Muscle of leg (tissue), 11 donors: Measurements from ENCODE around the gene EIF5. TPM values are rescaled to one million over a fixed set of nuclear protein-coding genes. Genes with fewer than 3 reads are reported as not detected.

ENCODE experiments used
- DNase-seq: peaks from one replicate; pipeline ENCODE4 v3.0.0; 2013
- H3K27ac ChIP-seq: one replicate; pipeline ENCODE4 v1.5.1; 2013; ENCODE audit warnings: mild to moderate bottlenecking, low read length, control low read depth
- H3K27me3 ChIP-seq: one replicate; pipeline ENCODE4 v1.6.1; 2013; ENCODE audit warnings: low read length; ENCODE audit not compliant: control insufficient read depth, insufficient read depth
- H3K36me3 ChIP-seq: one replicate; pipeline ENCODE4 v1.6.1; 2013; ENCODE audit warnings: low read length; ENCODE audit not compliant: control insufficient read depth, insufficient read depth
- H3K4me1 ChIP-seq: one replicate; pipeline ENCODE4 v1.6.1; 2013; ENCODE audit warnings: low read length; ENCODE audit not compliant: control insufficient read depth, insufficient read depth
- H3K4me3 ChIP-seq: one replicate; pipeline ENCODE4 v1.5.1; 2013; ENCODE audit warnings: low read length, control low read depth
- H3K9me3 ChIP-seq: replicated peaks from 2 replicates; pipeline ENCODE4 v1.6.1; 2013; ENCODE audit warnings: low read depth, low read length; ENCODE audit not compliant: control insufficient read depth
- WGBS: methylation state at CpG from one replicate; pipeline ENCODE4 v1.1.5; 2013; ENCODE audit warnings: missing lambda C conversion rate; ENCODE audit not compliant: insufficient coverage; 5-methylcytosine and 5-hydroxymethylcytosine counted together
- polyA plus RNA-seq, 8 donors: library from polyadenylated mRNA; unstranded; fragments of 120-200 nt; gene quantifications; one replicate each; pipeline versions ENCODE4 v1.2.1 to v1.2.3, GENCODE V29; 2013; ENCODE audit warnings: inconsistent platforms in 1 of 8, low replicate concordance in 1 of 8; ENCODE audit not compliant: insufficient read length in 8 of 8, insufficient read depth in 1 of 8
- total RNA-seq: library from RNA; stranded (reverse); fragments of 120-200 nt; gene quantifications from one replicate; pipeline ENCODE4 v1.2.4, GENCODE V29; 2013

Gene EIF5
- total and polyA plus RNA-seq, 9 donors: 99.8 to 208 (median 194) TPM

GRCh38 chr14:103366741-103367140 is 32.7 kb downstream of the EIF5 start:
- H3K4me3 ChIP-seq: no peak overlapping the region
- DNase-seq: no peak
- WGBS: 100% methylated on average over 1 of the region's 6 CpGs
- H3K27ac ChIP-seq: no peak overlapping the region
- H3K4me1 ChIP-seq: no peaks in the 10 kb centered on the region
- H3K36me3 ChIP-seq: no peaks in the 10 kb centered on the region
- peaks cover 6% of the 10 kb centered on the region for H3K9me3 ChIP-seq
- H3K27me3 ChIP-seq: peaks cover 2% of the 10 kb centered on the region

- no peak for DNase-seq
- Histone ChIP-seq H3K27ac (no peak overlapping the region), H3K27me3 (no peaks in the 10 kb centered on the region), H3K4me1 (no peaks in the 10 kb centered on the region), H3K9me3 (peaks cover under 1% of the 10 kb centered on the region), H3K4me3 (no peak overlapping the region), H3K36me3 (no peaks in the 10 kb centered on the region)
- WGBS: no CpG with 5 or more reads among the region's 4 CpGs
Measured at GRCh38 chr14:103367995-103368394, 34.0 kb downstream of the EIF5 start.

GRCh38 chr14:103370087-103370486 is 36.0 kb downstream of the EIF5 start:
- DNase-seq: no peak
- no CpG with 5 or more reads among the region's 3 CpGs for WGBS
- H3K4me3 ChIP-seq: no peak overlapping the region

GRCh38 chr14:103372017-103372416 is 38.0 kb downstream of the EIF5 start:
- WGBS: no CpG with 5 or more reads among the region's 23 CpGs
- Histone ChIP-seq H3K27me3 (no peaks in the 10 kb centered on the region), H3K9me3 (no peaks in the 10 kb centered on the region), H3K36me3 (no peaks in the 10 kb centered on the region), H3K27ac (no peak overlapping the region), H3K4me1 (no peaks in the 10 kb centered on the region), H3K4me3 (no peak overlapping the region)
- DNase-seq: no peak

More at GRCh38 chr14:103370087-103370486, 36.0 kb downstream of the EIF5 start:
- Histone ChIP-seq H3K4me1 (no peaks in the 10 kb centered on the region), H3K9me3 (no peaks in the 10 kb centered on the region), H3K36me3 (no peaks in the 10 kb centered on the region), H3K27me3 (no peaks in the 10 kb centered on the region), H3K27ac (no peak overlapping the region)

- H3K4me3 ChIP-seq: no peak overlapping the region
- no peak overlapping the region for H3K27ac ChIP-seq
- DNase-seq: no peak
- no peaks in the 10 kb centered on the region for H3K9me3 ChIP-seq
- H3K36me3 ChIP-seq: no peaks in the 10 kb centered on the region
- no peaks in the 10 kb centered on the region for H3K4me1 ChIP-seq
- no peaks in the 10 kb centered on the region for H3K27me3 ChIP-seq
- 78% methylated on average over 3 of the region's 11 CpGs for WGBS
Measured at GRCh38 chr14:103372552-103373304, 38.7 kb downstream of the EIF5 start.

- WGBS: 86% methylated on average over 9 of the region's 11 CpGs
- Histone ChIP-seq H3K27me3 (no peaks in the 10 kb centered on the region), H3K4me3 (no peak overlapping the region), H3K27ac (no peak overlapping the region), H3K9me3 (no peaks in the 10 kb centered on the region), H3K36me3 (no peaks in the 10 kb centered on the region), H3K4me1 (peaks cover 6% of the 10 kb centered on the region)
- DNase-seq: no peak
Measured at GRCh38 chr14:103374121-103374520, 40.1 kb downstream of the EIF5 start.

GRCh38 chr14:103377522-103378037 is 43.5 kb downstream of the EIF5 start:
- Histone ChIP-seq H3K4me3 (no peak overlapping the region), H3K27me3 (no peaks in the 10 kb centered on the region), H3K36me3 (no peaks in the 10 kb centered on the region), H3K9me3 (no peaks in the 10 kb centered on the region), H3K4me1 (peaks cover 6% of the 10 kb centered on the region), H3K27ac (no peak overlapping the region)
- WGBS: 87% methylated on average over 2 of the region's 2 CpGs
- no peak for DNase-seq

GRCh38 chr14:103378038-103378854 is 44.2 kb downstream of the EIF5 start:
- no peak for DNase-seq
- WGBS: 85% methylated on average over 8 of the region's 14 CpGs
- H3K36me3 ChIP-seq: no peaks in the 10 kb centered on the region
- no peak overlapping the region for H3K27ac ChIP-seq
- H3K27me3 ChIP-seq: no peaks in the 10 kb centered on the region
- peaks cover 6% of the 10 kb centered on the region for H3K4me1 ChIP-seq
- no peaks in the 10 kb centered on the region for H3K9me3 ChIP-seq
- H3K4me3 ChIP-seq: no peak overlapping the region

- no CpG with 5 or more reads among the region's 2 CpGs for WGBS
- H3K9me3 ChIP-seq: no peaks in the 10 kb centered on the region
Measured at GRCh38 chr14:103380719-103381377, 46.8 kb downstream of the EIF5 start.

GRCh38 chr14:103382376-103382775 is 48.3 kb downstream of the EIF5 start:
- 62% methylated on average over 2 of the region's 4 CpGs for WGBS
- Histone ChIP-seq H3K27ac (no peak overlapping the region), H3K36me3 (no peaks in the 10 kb centered on the region), H3K4me1 (peaks cover 13% of the 10 kb centered on the region), H3K4me3 (no peak overlapping the region), H3K9me3 (no peaks in the 10 kb centered on the region), H3K27me3 (no peaks in the 10 kb centered on the region)
- no peak for DNase-seq

More at GRCh38 chr14:103380719-103381377, 46.8 kb downstream of the EIF5 start:
- no peak for DNase-seq
- H3K27me3 ChIP-seq: no peaks in the 10 kb centered on the region
- H3K4me1 ChIP-seq: peaks cover 12% of the 10 kb centered on the region
- H3K36me3 ChIP-seq: no peaks in the 10 kb centered on the region
- H3K4me3 ChIP-seq: no peak overlapping the region
- no peak overlapping the region for H3K27ac ChIP-seq
